Suprapubic skin (tissue), 4 donors: ENCODE results near the gene TAS1R3.

Experiments used
- EP300 ChIP-seq: sonication (generic); formaldehyde crosslinking; IDR thresholded peaks from one replicate; pipeline ENCODE4 v1.6.1; 2017; ENCODE audit warnings: antibody characterized with exemption
- POLR2AphosphoS5 ChIP-seq, 3 donors: sonication (generic); formaldehyde crosslinking; IDR thresholded peaks; one replicate each; pipeline ENCODE4 v1.6.1; 2017; ENCODE audit warnings: antibody characterized with exemption in 3 of 3
- TF ChIP-seq, protein P1 (sequence below), 2 donors: fragments of 200-600 bp in 1 of 2; fragments of 450-650 bp in 1 of 2; sonication (generic) in 1 of 2; IDR thresholded peaks; one replicate each; pipeline ENCODE4 v1.5.1; 2016 to 2019; ENCODE audit warnings: antibody characterized with exemption in 2 of 2, mild to moderate bottlenecking in 1 of 2, moderate library complexity in 1 of 2

DNA sequence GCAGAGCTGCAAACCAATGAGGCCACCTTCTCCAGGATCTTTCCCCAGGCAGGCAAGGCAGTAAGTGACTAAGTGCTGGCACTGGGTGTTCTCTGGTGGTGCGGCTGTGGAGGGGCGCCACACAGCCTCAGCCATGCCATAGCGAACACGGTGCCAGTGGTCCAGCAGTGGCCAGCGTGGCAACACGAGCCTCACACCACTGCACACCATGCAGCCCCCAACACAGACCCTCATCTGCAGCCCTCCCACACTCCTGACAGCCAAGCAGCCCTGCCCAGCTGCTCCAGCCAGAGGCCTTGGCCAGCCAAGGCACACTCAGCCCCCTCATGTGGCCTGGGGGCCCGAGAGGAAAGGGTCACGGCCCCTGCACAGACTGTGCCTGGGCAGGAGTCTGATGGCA lies 9.6 kb upstream of the TAS1R3 start:
- TF ChIP-seq, protein P1, sequence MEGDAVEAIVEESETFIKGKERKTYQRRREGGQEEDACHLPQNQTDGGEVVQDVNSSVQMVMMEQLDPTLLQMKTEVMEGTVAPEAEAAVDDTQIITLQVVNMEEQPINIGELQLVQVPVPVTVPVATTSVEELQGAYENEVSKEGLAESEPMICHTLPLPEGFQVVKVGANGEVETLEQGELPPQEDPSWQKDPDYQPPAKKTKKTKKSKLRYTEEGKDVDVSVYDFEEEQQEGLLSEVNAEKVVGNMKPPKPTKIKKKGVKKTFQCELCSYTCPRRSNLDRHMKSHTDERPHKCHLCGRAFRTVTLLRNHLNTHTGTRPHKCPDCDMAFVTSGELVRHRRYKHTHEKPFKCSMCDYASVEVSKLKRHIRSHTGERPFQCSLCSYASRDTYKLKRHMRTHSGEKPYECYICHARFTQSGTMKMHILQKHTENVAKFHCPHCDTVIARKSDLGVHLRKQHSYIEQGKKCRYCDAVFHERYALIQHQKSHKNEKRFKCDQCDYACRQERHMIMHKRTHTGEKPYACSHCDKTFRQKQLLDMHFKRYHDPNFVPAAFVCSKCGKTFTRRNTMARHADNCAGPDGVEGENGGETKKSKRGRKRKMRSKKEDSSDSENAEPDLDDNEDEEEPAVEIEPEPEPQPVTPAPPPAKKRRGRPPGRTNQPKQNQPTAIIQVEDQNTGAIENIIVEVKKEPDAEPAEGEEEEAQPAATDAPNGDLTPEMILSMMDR (IDR thresholded peaks at IDR 0.05) = no peak
- TF ChIP-seq EP300 = no peak
- no peak for TF ChIP-seq POLR2AphosphoS5 (IDR thresholded peaks at IDR 0.05)
